ES-I3 (cell line): ENCODE data around the gene OR13C4.
"Not testable (repeated sequence)": the region's sequence is repeated elsewhere in the genome, so short reads cannot be mapped to it uniquely, and the experiment has no call there.

Experiments
- H3K36me3 ChIP-seq: 2 replicates; pipeline ENCODE4 v1.6.1; 2013; ENCODE audit warnings: mild to moderate bottlenecking, low read length, control low read depth, moderate library complexity; ENCODE audit not compliant: insufficient read depth
- H3K4me1 ChIP-seq: 2 replicates; pipeline ENCODE4 v1.6.1; 2013; ENCODE audit warnings: mild to moderate bottlenecking, control low read depth, low read length; ENCODE audit not compliant: insufficient read depth
- H3K9ac ChIP-seq: 2 replicates; pipeline ENCODE4 v1.6.1; 2013; ENCODE audit warnings: low read depth, mild to moderate bottlenecking, low read length, moderate library complexity
- H3K9me3 ChIP-seq: 2 replicates; pipeline ENCODE4 v1.6.1; 2013; ENCODE audit warnings: mild to moderate bottlenecking, low read length, moderate library complexity; ENCODE audit not compliant: control insufficient read depth, insufficient read depth

OR13C4 gene

GRCh38 chr9:104527109-104527508 lies at the start of gene OR13C4:
Gene OR13C4 (minus strand): TSS chr9:104527209. CDS start chr9:104527209, 0 bp downstream.
- Histone ChIP-seq H3K4me1 (peaks cover 3% of the 10 kb centered on the region; the same call in 1 of the 2 replicates), H3K9ac (no peak within 1 kb of the TSS), H3K9me3 (no peaks in the 10 kb centered on the region), H3K36me3 (no peaks in the 10 kb centered on the region; the same call in 1 of the 2 replicates)

DNA sequence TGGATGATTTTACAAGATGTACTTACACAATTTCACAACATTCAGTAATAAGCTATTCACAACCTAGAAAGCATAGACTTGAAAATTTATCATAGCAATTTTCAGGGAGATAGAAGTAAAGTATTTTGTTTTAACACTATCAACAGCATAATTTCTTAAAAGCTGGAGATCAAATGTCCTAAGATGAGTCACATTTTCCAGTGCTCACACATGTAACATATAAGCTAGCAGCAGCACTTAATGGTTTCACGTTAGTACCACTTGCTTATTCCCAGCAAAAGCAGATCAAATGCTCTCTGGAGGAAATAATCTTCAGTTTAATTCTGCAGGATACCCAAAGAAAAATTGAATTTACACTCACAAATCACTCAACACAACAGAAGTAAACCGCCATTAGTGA lies 48.4 kb upstream of the OR13C4 start:
- Histone ChIP-seq H3K4me1 (no peaks in the 10 kb centered on the region), H3K36me3 (no peaks in the 10 kb centered on the region), H3K9me3 (no peaks in the 10 kb centered on the region; the same call in none of the 2 replicates), H3K9ac (no peak overlapping the region)

- Histone ChIP-seq H3K9me3 (no peaks in the 10 kb centered on the region; the same call in none of the 2 replicates), H3K4me1 (no peaks in the 10 kb centered on the region), H3K9ac (no peak overlapping the region), H3K36me3 (no peaks in the 10 kb centered on the region)
Measured at GRCh38 chr9:104572612-104573011, 45.6 kb upstream of the OR13C4 start.

GRCh38 chr9:104568868-104569267 lies 41.9 kb upstream of the OR13C4 start, which contains the start of gene OR13C8:
Gene OR13C8 (plus strand): TSS chr9:104569168. CDS start chr9:104569168, 0 bp downstream.
- no peaks in the 10 kb centered on the region; the same call in none of the 2 replicates for H3K9me3 ChIP-seq
- H3K4me1 ChIP-seq = no peaks in the 10 kb centered on the region
- H3K9ac ChIP-seq = no peak within 1 kb of the TSS
- H3K36me3 ChIP-seq = no peaks in the 10 kb centered on the region

- Histone ChIP-seq H3K9ac (no peak overlapping the region), H3K9me3 (no peaks in the 10 kb centered on the region), H3K4me1 (no peaks in the 10 kb centered on the region), H3K36me3 (no peaks in the 10 kb centered on the region)
Measured at GRCh38 chr9:104564358-104564757, 37.3 kb upstream of the OR13C4 start.

DNA sequence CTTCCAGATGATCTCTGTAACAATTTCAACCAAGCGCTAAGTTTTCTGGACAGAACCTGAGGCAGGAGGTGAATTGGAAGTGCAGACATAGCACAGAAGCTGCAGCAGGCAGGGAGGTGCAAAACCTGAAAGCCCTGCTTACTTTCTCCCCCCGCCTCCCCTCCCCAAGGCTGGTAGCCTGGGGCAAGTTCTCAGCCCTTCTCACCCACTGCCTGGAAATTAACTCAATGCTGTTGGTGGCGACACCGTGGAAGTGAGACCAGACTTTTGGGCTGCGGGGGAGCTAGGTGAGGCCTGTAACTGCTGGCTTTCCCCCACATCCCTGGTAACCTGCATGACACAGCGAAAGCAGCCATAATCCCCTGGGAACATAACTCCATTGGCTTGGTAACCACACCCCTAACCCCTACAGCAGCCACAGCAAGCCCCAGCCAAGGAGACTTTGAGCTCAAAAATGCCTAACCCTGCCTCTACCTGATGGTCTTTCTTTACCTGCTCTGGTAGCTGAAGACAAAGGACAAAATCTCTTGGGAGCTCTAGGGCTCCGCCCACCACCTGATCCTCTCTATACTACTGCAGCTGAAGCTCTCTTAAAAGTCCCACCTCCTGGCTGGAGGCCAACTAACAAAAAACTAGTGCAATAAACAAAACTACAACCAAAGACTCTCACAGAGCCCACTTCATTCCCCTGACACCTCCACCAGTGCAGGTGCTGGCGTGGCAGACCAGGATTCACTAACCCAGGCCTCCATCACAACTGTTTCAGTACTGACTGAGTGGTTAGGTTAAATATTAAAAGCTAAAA lies 30.0 kb upstream of the OR13C4 start:
- Histone ChIP-seq H3K4me1 (0 out of 2 replicates have a peak, but pooled peaks cover 3% of the 10 kb centered on the region), H3K36me3 (no peaks in the 10 kb centered on the region), H3K9me3 (0 out of 2 replicates have a peak, but pooled peaks cover 3% of the 10 kb centered on the region), H3K9ac (no peak overlapping the region)

DNA sequence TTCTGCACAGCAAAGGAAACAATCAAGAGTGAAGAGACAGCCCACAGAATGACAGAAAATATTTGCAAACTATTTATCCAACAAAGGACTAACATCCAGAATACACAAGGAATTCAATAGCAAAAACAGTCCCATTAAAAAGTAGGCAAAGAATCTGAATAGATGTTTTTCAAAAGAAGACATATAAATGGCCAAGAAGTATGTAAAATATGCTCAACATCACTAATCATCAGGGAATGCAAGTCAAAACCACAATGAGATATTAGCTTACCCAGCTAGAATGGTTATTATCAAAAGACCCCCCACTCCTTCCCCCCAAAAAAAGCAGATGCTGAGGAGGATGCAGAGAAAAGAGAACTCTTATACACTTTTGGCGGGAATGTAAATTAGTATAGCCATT lies 28.5 kb upstream of the OR13C4 start:
- Histone ChIP-seq H3K4me1 (0 out of 2 replicates have a peak, but pooled peaks cover 3% of the 10 kb centered on the region), H3K9me3 (0 out of 2 replicates have a peak, but pooled peaks cover 3% of the 10 kb centered on the region), H3K9ac (no peak overlapping the region), H3K36me3 (no peaks in the 10 kb centered on the region)

GRCh38 chr9:104553261-104553660 lies 26.3 kb upstream of the OR13C4 start:
- Histone ChIP-seq H3K36me3 (no peaks in the 10 kb centered on the region), H3K4me1 (0 out of 2 replicates have a peak, but pooled peaks cover 3% of the 10 kb centered on the region), H3K9ac (no peak overlapping the region), H3K9me3 (0 out of 2 replicates have a peak, but pooled peaks cover 3% of the 10 kb centered on the region)

- Histone ChIP-seq H3K9ac (no peak overlapping the region), H3K36me3 (no peaks in the 10 kb centered on the region), H3K4me1 (no peaks in the 10 kb centered on the region), H3K9me3 (no peaks in the 10 kb centered on the region)
Measured at GRCh38 chr9:104544644-104545043, 17.6 kb upstream of the OR13C4 start.

GRCh38 chr9:104539275-104539674 lies 12.3 kb upstream of the OR13C4 start:
- Histone ChIP-seq H3K4me1 (no peaks in the 10 kb centered on the region), H3K36me3 (no peaks in the 10 kb centered on the region), H3K9me3 (no peaks in the 10 kb centered on the region), H3K9ac (no peak overlapping the region)

DNA sequence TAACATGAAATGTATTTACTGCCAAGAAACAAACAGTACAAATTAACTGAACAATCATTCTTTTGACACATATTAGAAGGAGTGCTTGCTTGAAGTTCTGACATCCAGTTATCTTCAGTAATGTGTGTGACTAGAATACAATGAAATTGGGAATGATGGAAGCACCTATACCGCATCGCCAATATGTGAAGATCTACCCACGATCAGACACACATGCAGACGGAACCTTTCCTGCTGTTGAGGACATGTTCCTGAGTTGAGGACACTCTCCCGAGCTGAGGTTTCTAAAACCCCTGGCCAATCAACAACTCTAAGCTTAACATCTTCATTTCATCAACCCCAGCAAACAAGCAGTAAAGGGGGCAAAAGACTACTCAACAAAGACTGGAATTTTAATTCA lies 9.7 kb upstream of the OR13C4 start, which contains the start of gene OR13C3:
TSS of gene OR13C3 (minus strand) at position 101 of the 400 bp plus-strand sequence. CDS start 133 bp downstream, outside the sequence.
- no peaks in the 10 kb centered on the region for H3K9me3 ChIP-seq
- H3K9ac ChIP-seq = no peak within 1 kb of the TSS
- H3K4me1 ChIP-seq = peaks cover 10% of the 10 kb centered on the region; the same call in 1 of the 2 replicates
- H3K36me3 ChIP-seq = no peaks in the 10 kb centered on the region

GRCh38 chr9:104520241-104520640 lies 6.8 kb downstream of the OR13C4 start:
- not testable (repeated sequence) for H3K9me3 ChIP-seq, H3K9ac ChIP-seq, H3K36me3 ChIP-seq, H3K4me1 ChIP-seq

GRCh38 chr9:104514901-104515300 lies 12.1 kb downstream of the OR13C4 start:
- H3K36me3 ChIP-seq = peaks cover 3% of the 10 kb centered on the region; the same call in 1 of the 2 replicates
- no peak overlapping the region for H3K9ac ChIP-seq
- no peaks in the 10 kb centered on the region for H3K4me1 ChIP-seq
- H3K9me3 ChIP-seq = no peaks in the 10 kb centered on the region

GRCh38 chr9:104506565-104506964 lies 20.4 kb downstream of the OR13C4 start:
- no peaks in the 10 kb centered on the region for H3K9me3 ChIP-seq
- H3K4me1 ChIP-seq = no peaks in the 10 kb centered on the region
- H3K9ac ChIP-seq = no peak overlapping the region
- no peaks in the 10 kb centered on the region for H3K36me3 ChIP-seq

- Histone ChIP-seq H3K36me3 (no peaks in the 10 kb centered on the region), H3K9ac (no peak within 1 kb of the TSS), H3K9me3 (no peaks in the 10 kb centered on the region), H3K4me1 (no peaks in the 10 kb centered on the region)
Measured at GRCh38 chr9:104503963-104504362, 23.0 kb downstream of the OR13C4 start, which contains the start of gene OR13F1. Gene OR13F1 (plus strand): TSS chr9:104504263. CDS start chr9:104504263, 0 bp downstream.
